DOHH2 (cell line): ENCODE measurements around the gene MDFIC.

Experiments used
- EZH2phosphoT487 ChIP-seq: fragments of 200-600 bp; sonication (generic); IDR thresholded peaks from 2 replicates; pipeline ENCODE4 v1.6.1; 2017; ENCODE audit warnings: borderline replicate concordance, mild to moderate bottlenecking, antibody characterized with exemption, low read length, moderate library complexity, mixed read lengths
- TF ChIP-seq, protein P1 (sequence below): fragments of 200-600 bp; sonication (generic); IDR thresholded peaks from one replicate; pipeline ENCODE4 v1.5.1; 2014; ENCODE audit warnings: antibody characterized with exemption, mild to moderate bottlenecking, low read depth, low read length; ENCODE audit not compliant: poor library complexity, severe bottlenecking

GRCh38 chr7:114911411-114911810 is 10.5 kb upstream of the MDFIC start:
- TF ChIP-seq, protein P1, sequence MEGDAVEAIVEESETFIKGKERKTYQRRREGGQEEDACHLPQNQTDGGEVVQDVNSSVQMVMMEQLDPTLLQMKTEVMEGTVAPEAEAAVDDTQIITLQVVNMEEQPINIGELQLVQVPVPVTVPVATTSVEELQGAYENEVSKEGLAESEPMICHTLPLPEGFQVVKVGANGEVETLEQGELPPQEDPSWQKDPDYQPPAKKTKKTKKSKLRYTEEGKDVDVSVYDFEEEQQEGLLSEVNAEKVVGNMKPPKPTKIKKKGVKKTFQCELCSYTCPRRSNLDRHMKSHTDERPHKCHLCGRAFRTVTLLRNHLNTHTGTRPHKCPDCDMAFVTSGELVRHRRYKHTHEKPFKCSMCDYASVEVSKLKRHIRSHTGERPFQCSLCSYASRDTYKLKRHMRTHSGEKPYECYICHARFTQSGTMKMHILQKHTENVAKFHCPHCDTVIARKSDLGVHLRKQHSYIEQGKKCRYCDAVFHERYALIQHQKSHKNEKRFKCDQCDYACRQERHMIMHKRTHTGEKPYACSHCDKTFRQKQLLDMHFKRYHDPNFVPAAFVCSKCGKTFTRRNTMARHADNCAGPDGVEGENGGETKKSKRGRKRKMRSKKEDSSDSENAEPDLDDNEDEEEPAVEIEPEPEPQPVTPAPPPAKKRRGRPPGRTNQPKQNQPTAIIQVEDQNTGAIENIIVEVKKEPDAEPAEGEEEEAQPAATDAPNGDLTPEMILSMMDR, result no peak
- TF ChIP-seq EZH2phosphoT487, result no peak
